Measurements from ENCODE around the gene USP24. TPM values are rescaled to one million over a fixed set of nuclear protein-coding genes. Genes with fewer than 3 reads are reported as not detected.

Gene USP24
- total RNA-seq, 4 donors from 2014 or later: 21.8 to 47.1 (median 28.1) TPM

- TF ChIP-seq POLR2A (IDR thresholded peaks at IDR 0.05): no peak
- TF ChIP-seq CTCF (IDR thresholded peaks at IDR 0.05): no peak
- WGBS, 2 donors: 59 to 65% methylated on average over 2 of the region's 2 CpGs
Measured at GRCh38 chr1:55131218-55131617, 83.9 kb downstream of the USP24 start.

DNA sequence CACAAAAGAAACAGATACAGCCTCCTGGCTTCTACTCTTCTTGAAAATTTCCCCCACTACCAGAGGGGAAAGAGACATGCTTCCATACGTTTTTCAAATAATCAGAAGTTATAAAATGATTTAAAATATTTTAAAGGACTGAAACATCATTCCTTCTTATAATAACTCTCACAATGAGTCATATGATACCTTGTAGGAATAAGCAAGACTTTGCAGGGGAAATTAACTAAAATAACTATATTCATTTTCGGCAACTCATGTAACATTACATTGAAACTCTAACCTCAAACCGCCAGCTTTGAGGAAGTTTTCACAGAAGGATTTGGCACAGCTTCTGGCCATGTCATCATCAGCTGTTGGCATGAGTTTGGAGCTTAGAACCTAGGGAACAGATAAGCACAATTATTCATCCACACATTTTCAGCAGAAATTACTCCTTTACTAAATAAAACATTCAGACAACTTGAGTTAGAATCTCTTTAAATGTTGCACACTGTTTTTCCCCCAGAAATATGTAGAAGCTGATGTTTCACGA is 85.9 kb downstream of the USP24 start:
- Histone ChIP-seq H3K4me3 (no peak overlapping the region), H3K9me3 (no peaks in the 10 kb centered on the region), H3K4me1 (peaks cover 0 to 6% (median 0%) of the 10 kb centered on the region in 3 donors), H3K36me3 (peaks cover 12 to 99% (median 21%) of the 10 kb centered on the region in 3 donors), H3K27ac (no peak overlapping the region), H3K27me3 (no peaks in the 10 kb centered on the region)
- intact Hi-C loops (cut with DNase I): no loop called here
- TF ChIP-seq CTCF (IDR thresholded peaks at IDR 0.05) (no peak), POLR2A (IDR thresholded peaks at IDR 0.05) (no peak)
- 56 to 72% methylated on average over 4 of the region's 4 CpGs for WGBS, 2 donors
- DNase-seq: no peak

More at GRCh38 chr1:55131218-55131617, 83.9 kb downstream of the USP24 start:
- H3K4me3 ChIP-seq: no peak overlapping the region
- intact Hi-C loops (cut with DNase I): no loop called here
- no peaks in the 10 kb centered on the region for H3K4me1 ChIP-seq
- H3K36me3 ChIP-seq: peaks cover 19 to 99% (median 19%) of the 10 kb centered on the region in 3 donors
- no peaks in the 10 kb centered on the region for H3K27me3 ChIP-seq
- DNase-seq: no peak
- no peaks in the 10 kb centered on the region for H3K9me3 ChIP-seq
- no peak overlapping the region for H3K27ac ChIP-seq

- H3K27me3 ChIP-seq: no peaks in the 10 kb centered on the region
- H3K27ac ChIP-seq: no peak overlapping the region
- no peak for TF ChIP-seq POLR2A (IDR thresholded peaks at IDR 0.05)
- no peak overlapping the region for H3K4me3 ChIP-seq
- H3K36me3 ChIP-seq: peaks cover 6 to 99% (median 19%) of the 10 kb centered on the region in 3 donors
- intact Hi-C loops (cut with DNase I): no loop called here
- no peaks in the 10 kb centered on the region for H3K9me3 ChIP-seq
- WGBS, 2 donors: 94 to 97% methylated on average over 7 of the region's 7 CpGs
- peaks cover 0 to 6% (median 0%) of the 10 kb centered on the region in 3 donors for H3K4me1 ChIP-seq
- DNase-seq: no peak
Measured at GRCh38 chr1:55128418-55128995, 86.7 kb downstream of the USP24 start.

DNA sequence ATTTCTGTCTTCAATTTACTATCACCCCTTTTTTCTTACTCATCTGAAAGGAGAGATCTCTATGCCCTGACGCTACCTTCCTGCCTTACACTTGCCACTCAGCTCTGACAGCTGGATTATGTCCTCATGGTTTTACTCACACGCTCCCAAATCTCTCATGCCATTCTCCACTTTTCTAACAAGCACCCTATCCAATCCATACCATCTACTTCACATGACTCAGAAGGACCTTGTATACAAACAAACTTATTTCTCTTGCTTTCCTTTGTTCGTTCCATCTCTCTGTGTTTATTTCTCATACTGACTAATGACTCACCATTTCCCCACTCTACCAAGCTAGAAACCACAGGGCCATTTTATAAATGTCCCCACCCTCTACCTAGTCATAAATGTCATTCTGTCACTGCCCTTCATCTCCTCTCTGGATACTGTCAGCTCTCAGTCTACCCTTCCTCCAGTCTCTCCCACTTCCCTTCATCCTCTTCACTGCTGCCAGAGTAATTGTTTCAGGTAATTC is 87.3 kb downstream of the USP24 start:
- Histone ChIP-seq H3K9me3 (no peaks in the 10 kb centered on the region), H3K27ac (no peak overlapping the region), H3K27me3 (no peaks in the 10 kb centered on the region), H3K36me3 (peaks cover 6 to 99% (median 21%) of the 10 kb centered on the region in 3 donors), H3K4me1 (peaks cover 0 to 6% (median 0%) of the 10 kb centered on the region in 3 donors), H3K4me3 (no peak overlapping the region)
- intact Hi-C loops (cut with DNase I): no loop called here
- no peak for DNase-seq
- WGBS, 2 donors: 78 to 84% methylated on average over 3 of the region's 3 CpGs
- TF ChIP-seq CTCF (IDR thresholded peaks at IDR 0.05) (no peak), POLR2A (IDR thresholded peaks at IDR 0.05) (no peak)

DNA sequence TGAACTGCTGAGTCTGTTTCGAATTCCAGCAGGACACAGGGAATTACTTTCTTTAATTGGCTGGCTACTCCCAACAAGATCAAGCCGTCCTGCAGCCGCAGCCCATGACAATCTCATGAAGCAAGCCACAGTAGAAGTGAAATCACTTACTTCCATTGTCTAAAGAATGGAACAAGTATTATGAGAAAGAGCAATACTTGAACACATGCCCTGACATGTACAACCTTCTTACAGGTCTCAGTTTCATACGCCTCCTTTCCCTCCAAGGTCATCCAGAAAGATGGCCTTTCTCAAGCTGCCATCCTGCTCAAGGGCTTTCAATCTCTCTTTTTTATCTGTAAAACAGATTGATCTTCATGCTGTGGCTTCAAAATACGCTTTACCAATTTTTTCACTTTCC is 90.7 kb downstream of the USP24 start:
- 67 to 75% methylated on average over 5 of the region's 5 CpGs for WGBS, 2 donors
- Histone ChIP-seq H3K9me3 (no peaks in the 10 kb centered on the region), H3K27me3 (no peaks in the 10 kb centered on the region), H3K4me3 (no peak overlapping the region), H3K27ac (no peak overlapping the region), H3K4me1 (peaks cover 0 to 6% (median 0%) of the 10 kb centered on the region in 3 donors), H3K36me3 (peaks cover 6 to 99% (median 44%) of the 10 kb centered on the region in 3 donors)
- no peak for DNase-seq
- intact Hi-C loops (cut with DNase I): no loop called here
- TF ChIP-seq CTCF (IDR thresholded peaks at IDR 0.05) (no peak), POLR2A (IDR thresholded peaks at IDR 0.05) (no peak)

All from esophagus squamous epithelium (tissue), 5 donors.